D721Med (cell line): ENCODE results near the gene MYDGF.

Source experiments
- DNase-seq: peaks from one replicate; pipeline ENCODE4 v3.0.0; 2011; ENCODE audit warnings: low spot score; ENCODE audit not compliant: insufficient read length
- FAIRE-seq: peaks from 2 replicates; lab custom pipeline; 2011; peaks lifted over from hg19 to GRCh38; lab: Jason Lieb, UNC
- TF ChIP-seq, protein P1 (sequence below): IDR thresholded peaks from 2 replicates; pipeline ENCODE4 v1.5.1; 2012; ENCODE audit warnings: mild to moderate bottlenecking, control low read depth; ENCODE audit not compliant: insufficient read depth; ENCODE audit errors: missing control alignments

Gene MYDGF

DNA sequence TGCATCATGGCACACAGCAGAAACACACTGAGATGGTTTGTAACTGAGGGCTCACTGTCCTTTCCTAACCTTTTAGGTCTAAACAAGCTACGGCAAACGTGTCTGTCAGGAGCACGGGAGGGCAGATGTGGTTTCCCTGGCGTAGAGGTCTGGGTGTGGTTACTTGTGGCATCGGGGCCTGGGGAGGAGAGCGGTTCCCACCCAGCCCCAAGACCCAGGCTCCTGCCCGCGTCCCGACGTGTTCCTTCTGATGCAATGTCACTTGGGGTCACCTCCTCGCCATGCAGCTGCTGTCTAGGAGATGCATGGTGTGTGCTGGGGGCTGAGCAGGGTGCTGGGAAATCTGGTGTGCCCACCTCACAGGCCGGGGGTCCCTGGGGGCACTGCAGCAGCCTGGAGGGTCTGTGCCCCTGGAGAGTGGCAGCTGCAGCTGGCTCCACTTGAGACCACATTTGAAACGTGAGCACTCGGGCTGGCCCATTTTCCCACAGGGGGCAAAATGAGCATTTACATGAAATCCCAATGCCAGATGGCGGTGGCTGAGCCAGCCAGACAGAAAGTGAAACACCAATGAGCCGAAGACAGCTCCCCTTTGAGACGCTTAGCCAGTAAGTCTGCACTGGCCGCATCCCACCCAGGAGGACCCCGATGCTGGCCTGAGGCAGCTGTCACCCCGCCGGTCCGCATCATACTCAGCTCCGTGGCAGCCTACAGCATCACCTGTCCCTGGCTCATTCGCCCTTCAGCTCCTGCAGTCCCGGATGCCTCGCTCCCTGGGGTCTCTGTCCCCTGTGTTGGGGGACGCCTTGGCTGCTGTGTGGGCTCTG, 22.3 kb upstream of the MYDGF start:
- peak; percentile 63 for DNase-seq
- no peak for FAIRE-seq
- TF ChIP-seq, protein P1, sequence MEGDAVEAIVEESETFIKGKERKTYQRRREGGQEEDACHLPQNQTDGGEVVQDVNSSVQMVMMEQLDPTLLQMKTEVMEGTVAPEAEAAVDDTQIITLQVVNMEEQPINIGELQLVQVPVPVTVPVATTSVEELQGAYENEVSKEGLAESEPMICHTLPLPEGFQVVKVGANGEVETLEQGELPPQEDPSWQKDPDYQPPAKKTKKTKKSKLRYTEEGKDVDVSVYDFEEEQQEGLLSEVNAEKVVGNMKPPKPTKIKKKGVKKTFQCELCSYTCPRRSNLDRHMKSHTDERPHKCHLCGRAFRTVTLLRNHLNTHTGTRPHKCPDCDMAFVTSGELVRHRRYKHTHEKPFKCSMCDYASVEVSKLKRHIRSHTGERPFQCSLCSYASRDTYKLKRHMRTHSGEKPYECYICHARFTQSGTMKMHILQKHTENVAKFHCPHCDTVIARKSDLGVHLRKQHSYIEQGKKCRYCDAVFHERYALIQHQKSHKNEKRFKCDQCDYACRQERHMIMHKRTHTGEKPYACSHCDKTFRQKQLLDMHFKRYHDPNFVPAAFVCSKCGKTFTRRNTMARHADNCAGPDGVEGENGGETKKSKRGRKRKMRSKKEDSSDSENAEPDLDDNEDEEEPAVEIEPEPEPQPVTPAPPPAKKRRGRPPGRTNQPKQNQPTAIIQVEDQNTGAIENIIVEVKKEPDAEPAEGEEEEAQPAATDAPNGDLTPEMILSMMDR, result no peak

DNA sequence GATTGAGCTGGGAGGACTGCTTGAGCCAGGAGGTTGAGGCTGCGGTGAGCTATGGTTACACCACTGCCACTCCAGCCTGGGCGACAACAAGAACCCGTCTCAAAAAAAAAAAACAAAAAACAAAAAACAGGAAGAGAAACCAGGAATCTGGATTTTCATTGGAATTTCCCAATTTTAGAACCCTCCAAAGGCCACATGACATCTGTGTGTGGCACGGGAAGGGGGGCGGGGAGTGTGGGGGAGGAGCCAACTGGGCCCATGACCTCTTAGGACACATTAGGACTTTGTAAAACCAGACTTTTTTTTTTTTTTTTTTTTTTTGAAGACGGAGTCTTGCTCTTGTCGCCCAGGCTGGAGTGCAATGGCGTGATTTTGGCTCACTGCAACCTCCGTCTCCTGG, 21.2 kb upstream of the MYDGF start:
- DNase-seq (no peak), FAIRE-seq (no peak)
- TF ChIP-seq, protein P1, result no peak

DNA sequence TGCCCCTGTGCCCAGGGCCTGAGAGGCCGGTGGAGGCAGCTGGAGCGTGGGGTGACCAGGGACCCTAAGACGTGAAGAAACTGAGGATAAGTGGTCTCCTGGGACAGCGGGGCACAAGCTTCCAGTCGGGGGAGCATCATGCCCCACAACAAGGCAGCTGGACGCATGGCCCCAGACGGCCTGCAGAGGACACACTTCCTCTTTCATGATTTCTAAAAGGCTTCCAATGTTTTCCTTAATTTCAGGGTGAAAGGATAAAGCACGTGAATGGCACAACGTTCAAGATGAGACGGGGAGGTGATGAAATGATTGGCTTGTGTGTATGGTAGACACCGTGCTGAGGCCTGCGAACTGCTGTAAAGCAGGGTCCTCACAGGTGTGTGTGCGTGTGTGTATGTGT, 20.2 kb upstream of the MYDGF start:
- FAIRE-seq, result no peak
- no peak for DNase-seq
- TF ChIP-seq, protein P1, result peak; percentile 3

DNA sequence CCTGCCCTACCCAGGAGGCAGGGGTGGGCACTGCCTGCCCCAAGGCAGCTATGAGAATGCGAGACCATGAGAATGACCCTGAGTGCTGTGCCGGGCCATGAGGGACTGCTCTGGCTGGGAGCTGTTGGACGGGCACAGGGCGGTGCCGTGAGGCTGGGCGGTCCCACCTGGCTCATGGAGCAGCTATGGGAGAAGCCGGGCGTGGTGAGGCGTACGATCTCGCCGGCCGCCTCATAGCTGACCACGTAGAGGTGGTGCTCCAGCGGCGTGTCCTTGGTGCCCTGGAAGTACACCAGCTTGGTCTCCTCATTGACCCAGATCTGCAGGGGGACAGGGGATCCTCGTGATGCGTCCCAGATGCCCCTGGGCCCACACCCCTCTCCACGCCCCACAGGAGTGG, 19.3 kb upstream of the MYDGF start:
- TF ChIP-seq, protein P1, result no peak
- DNase-seq, result no peak
- FAIRE-seq, result no peak

DNA sequence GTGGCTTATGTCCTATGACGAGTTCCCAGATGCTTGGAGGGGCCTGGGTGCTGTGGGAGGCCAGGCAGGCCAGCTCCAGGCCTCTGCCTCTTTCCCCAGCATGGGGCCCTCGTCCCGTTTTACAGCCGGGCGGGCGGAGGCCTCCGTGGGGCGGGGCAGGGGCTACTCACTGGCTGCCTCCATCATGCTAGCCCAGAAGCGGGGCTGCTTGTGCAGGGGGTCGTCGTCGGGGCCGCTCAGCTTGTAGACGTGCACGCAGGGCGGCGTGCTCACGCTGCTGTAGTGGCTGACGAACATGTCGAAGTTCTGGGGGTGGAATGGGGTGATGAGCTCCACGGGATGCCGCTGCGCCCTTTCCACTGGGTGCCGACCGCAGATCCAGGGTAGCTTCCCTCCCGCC, 18.4 kb upstream of the MYDGF start:
- DNase-seq (no peak), FAIRE-seq (no peak)
- TF ChIP-seq, protein P1, result no peak

DNA sequence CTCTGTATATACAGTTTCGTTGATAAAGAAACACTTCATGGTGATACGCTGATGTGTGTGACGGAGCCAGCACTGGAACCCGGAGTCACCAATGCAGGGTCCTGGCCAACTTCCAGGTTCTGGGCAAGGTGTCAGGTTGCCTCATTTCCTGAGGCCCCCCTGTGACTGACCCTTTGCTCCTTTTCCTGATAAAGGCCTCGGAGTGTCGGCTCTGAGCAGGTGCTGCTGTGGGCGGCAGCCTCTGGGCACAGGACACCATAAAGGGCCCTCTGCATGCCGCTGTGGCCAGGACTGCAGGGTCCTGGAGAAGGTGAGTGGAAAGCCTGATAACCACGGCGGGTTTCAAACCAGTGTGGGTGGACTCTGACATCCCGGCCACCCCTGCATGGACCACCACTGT, 17.3 kb upstream of the MYDGF start:
- no peak for DNase-seq
- TF ChIP-seq, protein P1, result no peak
- FAIRE-seq, result no peak

DNA sequence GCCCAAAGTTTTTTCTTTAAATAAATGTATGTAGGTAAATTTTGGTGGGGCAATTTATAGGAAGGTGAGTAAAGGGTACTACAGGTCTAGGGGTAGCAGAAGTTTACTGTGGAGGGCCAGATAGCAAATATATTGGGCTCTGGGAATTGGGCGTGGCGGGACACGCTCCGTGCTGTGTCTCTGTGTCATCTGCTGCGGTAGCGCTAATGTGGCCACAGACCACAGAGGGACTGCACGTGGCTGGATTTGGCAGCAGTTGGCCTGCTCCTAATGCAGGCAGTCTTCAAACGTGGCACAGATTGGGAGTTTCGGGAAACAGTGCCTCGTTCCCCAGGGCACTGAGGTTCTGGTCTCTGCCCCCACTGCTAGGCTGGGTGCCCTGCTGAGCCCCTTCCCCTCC, 16.6 kb upstream of the MYDGF start:
- TF ChIP-seq, protein P1, result no peak
- no peak for FAIRE-seq
- no peak for DNase-seq
